ENCODE data around the gene MS4A15.
"Not testable (repeated sequence)": the region's sequence is repeated elsewhere in the genome, so short reads cannot be mapped to it uniquely, and the experiment has no call there.

GRCh38 chr11:60713423-60713822 lies 43.2 kb upstream of the MS4A15 start:
- not testable (repeated sequence) for TF ChIP-seq CTCF, POLR2A (IDR thresholded peaks at IDR 0.05)
